Activated T-cell treated with anti-CD3 and anti-CD28 coated beads for 48 hours (primary cell): ENCODE data around the gene PSMD8.
"Not testable (repeated sequence)": the region's sequence is repeated elsewhere in the genome, so short reads cannot be mapped to it uniquely, and the experiment has no call there.

ENCODE experiments used
- DNase-seq: peaks from one replicate; pipeline ENCODE4 v3.0.0-alpha.2; 2020; ENCODE audit warnings: low read depth

PSMD8 gene

GRCh38 chr19:38362076-38362945, 12.1 kb upstream of the PSMD8 start:
- DNase-seq: peak; percentile 86

- not testable (repeated sequence) for DNase-seq
Measured at GRCh38 chr19:38362946-38363688, 11.3 kb upstream of the PSMD8 start.

- no peak for DNase-seq
Measured at GRCh38 chr19:38367041-38367440, 7.3 kb upstream of the PSMD8 start.

GRCh38 chr19:38369584-38369983, 4.8 kb upstream of the PSMD8 start:
- no peak for DNase-seq

GRCh38 chr19:38370299-38370698, 4.1 kb upstream of the PSMD8 start:
- no peak for DNase-seq

GRCh38 chr19:38371081-38371480, 3.3 kb upstream of the PSMD8 start:
- no peak for DNase-seq

- DNase-seq: no peak
Measured at GRCh38 chr19:38373907-38374331, 452 bp upstream of the PSMD8 start.

- no peak for DNase-seq
Measured at GRCh38 chr19:38375098-38375493, 725 bp downstream of the PSMD8 start.

GRCh38 chr19:38375748-38376147, 1.4 kb downstream of the PSMD8 start:
- DNase-seq: no peak

GRCh38 chr19:38376576-38376975, 2.2 kb downstream of the PSMD8 start:
- DNase-seq: no peak

GRCh38 chr19:38377052-38377451, 2.7 kb downstream of the PSMD8 start:
- DNase-seq: no peak

GRCh38 chr19:38378866-38379265, 4.5 kb downstream of the PSMD8 start:
- DNase-seq: no peak

- DNase-seq: no peak
Measured at GRCh38 chr19:38381138-38381537, 6.8 kb downstream of the PSMD8 start.

GRCh38 chr19:38383184-38383583, 8.8 kb downstream of the PSMD8 start:
- no peak for DNase-seq

GRCh38 chr19:38383743-38384142, 9.4 kb downstream of the PSMD8 start:
- no peak for DNase-seq

GRCh38 chr19:38384209-38385027, 10.0 kb downstream of the PSMD8 start:
- DNase-seq: no peak

- no peak for DNase-seq
Measured at GRCh38 chr19:38385057-38385803, 10.9 kb downstream of the PSMD8 start.

- no peak for DNase-seq
Measured at GRCh38 chr19:38385804-38386257, 11.5 kb downstream of the PSMD8 start.

GRCh38 chr19:38386300-38386970, 12.1 kb downstream of the PSMD8 start:
- no peak for DNase-seq

- no peak for DNase-seq
Measured at GRCh38 chr19:38386971-38387549, 12.7 kb downstream of the PSMD8 start.
